ENCODE measurements around the gene PDCD1. TPM values are rescaled to one million over a fixed set of nuclear protein-coding genes. Genes with fewer than 3 reads are reported as not detected.

Gene PDCD1
- total RNA-seq, 5 donors from 2014 or later (not counting 1 experiment from before 2014, with no cell fraction given) = 1.3 to 6.8 (median 5.2) TPM

DNA sequence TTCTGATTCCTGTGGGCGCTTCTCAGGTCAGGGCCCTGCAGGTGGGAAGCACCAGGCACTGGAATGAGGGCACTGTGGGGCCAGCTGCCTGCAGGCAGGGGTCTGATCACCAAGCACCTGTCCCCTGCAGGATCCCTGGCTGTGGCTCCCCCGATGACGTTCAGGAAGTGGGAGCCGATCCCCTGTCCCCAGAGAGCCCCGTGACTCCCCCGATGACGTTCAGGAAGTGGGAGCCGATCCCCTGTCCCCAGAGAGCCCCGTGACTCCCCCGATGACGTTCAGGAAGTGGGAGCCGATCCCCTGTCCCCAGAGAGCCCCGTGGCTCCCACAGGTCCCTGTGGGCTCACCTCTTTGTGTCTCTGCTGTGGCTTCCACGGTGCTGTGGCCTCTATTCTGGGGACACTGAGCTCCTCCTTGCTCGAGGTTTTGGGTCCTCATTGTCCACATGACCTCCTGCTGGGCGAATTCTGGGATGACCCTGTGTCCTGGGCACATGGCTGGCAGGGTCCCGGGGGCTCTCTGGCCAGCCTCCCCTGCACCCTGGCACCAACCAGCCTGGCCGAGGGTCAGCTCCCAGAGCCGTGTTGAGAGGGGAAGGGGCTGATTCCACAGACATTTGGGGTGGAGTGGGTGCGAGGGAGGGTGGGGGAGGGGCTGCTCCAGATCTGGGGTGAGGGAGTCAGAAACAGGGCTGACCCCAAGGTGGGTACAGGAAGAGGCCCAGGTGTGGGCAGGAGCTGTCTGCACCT lies 44.9 kb downstream of the PDCD1 start:
- peaks cover 0 to 18% of the 10 kb centered on the region in 2 experiments for H3K4me1 ChIP-seq (ENCODE audit: control insufficient read depth in 1 of 2, extremely low read depth in 1 of 2, insufficient read depth in 2 of 2, low read length in 2 of 2)
- no peaks in the 10 kb centered on the region for H3K9me3 Mint-ChIP-seq
- POLR2A ChIA-PET = no interaction called here
- no peak overlapping the region for H3K27ac ChIP-seq (ENCODE audit: low read length)
- H3K9me3 ChIP-seq = no peaks in the 10 kb centered on the region
- H3K4me1 Mint-ChIP-seq = peaks cover 3 to 11% (median 6%) of the 10 kb centered on the region in 3 donors
- no peaks in the 10 kb centered on the region for H3K36me3 Mint-ChIP-seq
- CTCF ChIA-PET = interaction anchor here in 1 of 2 donors (0.6 to 0.7 kb wide), 2 partner anchors 10 to 29 kb away, joined by 3 read pairs; no protein-coding TSS in a partner anchor
- ATAC-seq (replicated peaks in 1 of 4) (peak in 2 of 4 experiments; percentile 23 to 93), DNase-seq (peak in 14 of 35 experiments; percentile 16 to 66 (median 39))
- no peak overlapping the region for H3K4me3 ChIP-seq (ENCODE audit: control insufficient read depth in 1 of 2, extremely low read depth in 1 of 2, low read length in 1 of 2)
- no peak overlapping the region for H3K27ac Mint-ChIP-seq
- no peaks in the 10 kb centered on the region for H3K36me3 ChIP-seq (ENCODE audit: control insufficient read depth in 2 of 2, extremely low read depth in 1 of 2, insufficient read depth in 1 of 2, low read length in 1 of 2)
- WGBS (ENCODE audit: insufficient coverage) = 26% methylated on average over 20 of the region's 20 CpGs
- no peak overlapping the region for H3K4me3 Mint-ChIP-seq
- H3K27me3 ChIP-seq (replicated peaks in 1 of 2; ENCODE audit: control insufficient read depth in 2 of 2, extremely low read depth in 1 of 2, insufficient read depth in 2 of 2, low read length in 1 of 2) = peaks cover 0 to 32% of the 10 kb centered on the region in 2 experiments
- H3K27me3 Mint-ChIP-seq = no peaks in the 10 kb centered on the region

DNA sequence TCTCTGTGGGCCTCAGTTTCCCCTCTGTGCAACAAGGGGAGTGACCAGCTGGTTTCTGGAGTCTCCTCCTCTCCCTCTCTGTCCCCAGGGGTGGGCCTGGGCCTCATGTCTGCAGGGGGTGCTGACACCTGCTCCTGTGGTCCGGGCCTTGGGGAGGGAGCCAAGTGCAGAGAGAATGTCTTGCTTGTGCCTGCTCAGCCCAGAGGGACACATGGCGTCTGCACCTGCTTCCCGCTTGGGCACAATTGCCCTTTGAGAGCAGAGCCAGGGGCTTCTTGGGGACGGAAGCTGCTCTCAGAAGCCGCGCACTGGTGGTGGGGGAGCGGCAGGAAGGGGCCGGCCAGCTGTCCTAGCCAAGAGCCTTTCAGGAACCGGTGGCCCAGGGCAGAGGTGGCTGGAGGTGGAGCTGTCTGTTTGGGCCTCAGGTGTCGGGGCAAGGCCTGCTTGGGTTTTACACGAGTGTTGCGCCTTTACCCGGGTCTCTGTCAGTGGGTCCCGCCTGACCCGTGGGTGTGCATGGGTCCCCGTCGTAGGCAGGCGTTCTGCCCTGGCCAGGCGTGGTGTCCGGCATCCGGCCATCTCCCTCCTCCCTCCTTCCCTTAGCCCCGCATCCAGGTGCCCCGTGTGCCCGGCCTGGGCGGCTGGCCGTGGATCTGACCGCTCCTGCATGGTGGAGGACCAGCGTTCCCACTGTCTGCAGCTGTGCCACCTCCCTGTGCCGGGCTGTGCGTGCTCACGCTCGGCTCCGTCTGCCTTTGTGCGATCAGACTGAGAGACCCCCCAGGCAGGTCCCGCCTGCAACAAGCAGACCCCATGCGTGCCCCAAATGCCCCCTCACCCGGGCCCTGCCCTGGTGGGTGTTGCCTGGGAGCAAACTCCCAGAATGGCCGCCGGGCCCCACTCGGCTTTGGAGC lies 45.7 kb downstream of the PDCD1 start:
- ATAC-seq (replicated peaks in 1 of 4) = no peak
- H3K27ac ChIP-seq (ENCODE audit: low read length) = no peak overlapping the region
- Mint-ChIP-seq H3K36me3 (no peaks in the 10 kb centered on the region), H3K27ac (no peak overlapping the region), H3K4me1 (peaks cover 3 to 15% (median 6%) of the 10 kb centered on the region in 3 donors), H3K9me3 (no peaks in the 10 kb centered on the region), H3K4me3 (no peak overlapping the region), H3K27me3 (peaks cover 0 to 3% of the 10 kb centered on the region in 2 donors)
- no peak overlapping the region for H3K4me3 ChIP-seq (ENCODE audit: control insufficient read depth in 1 of 2, extremely low read depth in 1 of 2, low read length in 1 of 2)
- H3K36me3 ChIP-seq (ENCODE audit: control insufficient read depth in 2 of 2, extremely low read depth in 1 of 2, insufficient read depth in 1 of 2, low read length in 1 of 2) = no peaks in the 10 kb centered on the region
- peaks cover 0 to 15% of the 10 kb centered on the region in 2 experiments for H3K4me1 ChIP-seq (ENCODE audit: control insufficient read depth in 1 of 2, extremely low read depth in 1 of 2, insufficient read depth in 2 of 2, low read length in 2 of 2)
- peaks cover 0 to 27% of the 10 kb centered on the region in 2 experiments for H3K27me3 ChIP-seq (replicated peaks in 1 of 2; ENCODE audit: control insufficient read depth in 2 of 2, extremely low read depth in 1 of 2, insufficient read depth in 2 of 2, low read length in 1 of 2)
- POLR2A ChIA-PET = no interaction called here
- H3K9me3 ChIP-seq = no peaks in the 10 kb centered on the region
- 86% methylated on average over 32 of the region's 40 CpGs for WGBS (ENCODE audit: insufficient coverage)
- CTCF ChIA-PET = interaction anchor here in 1 of 2 donors (0.6 kb wide), 1 partner anchor 11 kb away, joined by 3 read pairs; no protein-coding TSS in a partner anchor
- DNase-seq = no peak

DNA sequence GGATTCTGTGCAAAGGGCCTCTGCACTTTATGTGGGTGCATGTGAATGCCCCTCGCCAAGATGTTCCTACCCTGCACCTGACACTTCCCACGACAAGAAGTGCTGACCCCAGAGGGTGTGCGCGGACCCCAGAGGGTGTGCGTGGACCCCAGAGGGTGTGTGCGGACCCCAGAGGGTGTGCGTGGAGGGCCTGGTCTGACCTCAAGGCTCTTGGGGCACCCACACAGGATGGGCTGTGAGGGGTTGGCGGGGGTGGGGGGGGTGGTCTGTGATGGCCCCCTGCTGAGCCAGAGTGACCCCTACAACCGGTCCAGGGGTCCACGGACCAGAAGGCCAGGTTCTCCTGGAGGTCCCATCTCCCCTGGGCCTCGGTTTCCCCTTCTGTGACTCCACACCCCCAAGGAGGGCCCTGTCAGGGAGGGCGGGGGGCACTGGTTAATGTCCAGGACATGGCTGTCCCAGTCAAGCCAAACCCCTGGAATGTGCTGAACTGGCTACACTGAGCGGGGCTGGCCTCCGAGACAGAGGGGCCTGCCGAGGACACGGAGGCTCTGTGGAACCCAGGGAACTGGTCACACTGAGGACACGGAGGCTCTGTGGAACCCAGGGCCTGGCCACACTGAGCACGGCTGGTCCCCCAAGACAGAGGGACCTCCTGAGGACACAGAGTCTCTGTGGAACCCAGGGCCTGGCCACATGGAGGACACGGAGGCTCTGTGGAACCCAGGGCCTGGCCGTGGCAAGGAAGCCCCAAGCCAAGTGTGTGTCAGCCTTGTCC lies 46.6 kb downstream of the PDCD1 start:
- ATAC-seq (replicated peaks in 1 of 4) = no peak
- POLR2A ChIA-PET = no interaction called here
- H3K9me3 ChIP-seq = no peaks in the 10 kb centered on the region
- WGBS (ENCODE audit: insufficient coverage) = 87% methylated on average over 16 of the region's 20 CpGs
- no peak overlapping the region for H3K27ac ChIP-seq (ENCODE audit: low read length)
- Mint-ChIP-seq H3K4me1 (peaks cover 0 to 9% (median 0%) of the 10 kb centered on the region in 3 donors), H3K36me3 (no peaks in the 10 kb centered on the region), H3K9me3 (no peaks in the 10 kb centered on the region), H3K27me3 (peaks cover 0 to 3% of the 10 kb centered on the region in 2 donors), H3K4me3 (no peak overlapping the region), H3K27ac (no peak overlapping the region)
- peaks cover 0 to 8% of the 10 kb centered on the region in 2 experiments for H3K4me1 ChIP-seq (ENCODE audit: control insufficient read depth in 1 of 2, extremely low read depth in 1 of 2, insufficient read depth in 2 of 2, low read length in 2 of 2)
- no peak overlapping the region for H3K4me3 ChIP-seq (ENCODE audit: control insufficient read depth in 1 of 2, extremely low read depth in 1 of 2, low read length in 1 of 2)
- H3K36me3 ChIP-seq (ENCODE audit: control insufficient read depth in 2 of 2, extremely low read depth in 1 of 2, insufficient read depth in 1 of 2, low read length in 1 of 2) = no peaks in the 10 kb centered on the region
- no peak for DNase-seq
- CTCF ChIA-PET = no interaction called here
- H3K27me3 ChIP-seq (replicated peaks in 1 of 2; ENCODE audit: control insufficient read depth in 2 of 2, extremely low read depth in 1 of 2, insufficient read depth in 2 of 2, low read length in 1 of 2) = peaks cover 0 to 26% of the 10 kb centered on the region in 2 experiments

DNA sequence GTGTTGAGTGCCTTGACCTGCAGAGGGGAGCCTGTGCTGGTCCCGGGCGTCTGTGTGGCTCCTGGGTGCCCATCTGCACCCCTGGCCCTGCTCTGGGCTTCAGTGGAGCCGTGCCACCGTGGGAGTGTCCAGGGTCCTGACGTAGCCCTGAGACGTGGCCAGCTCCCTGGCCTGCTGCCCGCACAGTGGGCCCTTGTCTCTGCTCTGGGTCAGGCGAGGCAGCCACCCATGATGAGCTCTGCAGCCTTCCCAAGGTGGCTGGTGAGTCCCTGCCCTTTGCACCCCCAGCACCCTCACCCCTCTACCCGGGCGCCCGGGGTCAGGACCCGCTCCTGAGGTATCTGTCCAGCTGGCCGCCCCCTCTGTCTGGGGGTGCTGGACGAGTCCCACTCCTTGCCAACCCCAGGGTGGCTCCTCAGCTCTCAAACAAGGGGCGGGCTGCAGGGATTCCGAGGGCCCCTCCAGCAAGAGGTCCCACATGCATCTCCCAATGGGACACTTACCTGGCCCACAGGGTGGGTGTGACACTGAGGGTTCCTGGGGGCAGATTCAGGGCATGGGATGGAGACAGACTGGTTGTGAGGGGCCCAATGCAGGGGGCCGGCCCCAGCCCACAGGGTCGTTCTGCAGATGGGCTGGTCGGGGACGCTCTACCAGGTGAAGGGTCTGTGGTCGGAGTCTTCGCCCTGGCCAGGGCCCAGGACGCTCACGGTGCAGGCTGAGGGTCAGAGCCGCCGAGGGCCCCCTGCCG lies 47.3 kb downstream of the PDCD1 start:
- Histone ChIP-seq H3K9me3 (no peaks in the 10 kb centered on the region), H3K27me3 (replicated peaks in 1 of 2; ENCODE audit: control insufficient read depth in 2 of 2, extremely low read depth in 1 of 2, insufficient read depth in 2 of 2, low read length in 1 of 2) (peaks cover 0 to 21% of the 10 kb centered on the region in 2 experiments), H3K36me3 (ENCODE audit: control insufficient read depth in 2 of 2, extremely low read depth in 1 of 2, insufficient read depth in 1 of 2, low read length in 1 of 2) (no peaks in the 10 kb centered on the region), H3K4me1 (ENCODE audit: control insufficient read depth in 1 of 2, extremely low read depth in 1 of 2, insufficient read depth in 2 of 2, low read length in 2 of 2) (peaks cover 0 to 4% of the 10 kb centered on the region in 2 experiments), H3K4me3 (ENCODE audit: control insufficient read depth in 1 of 2, extremely low read depth in 1 of 2, low read length in 1 of 2) (no peak overlapping the region), H3K27ac (ENCODE audit: low read length) (no peak overlapping the region)
- Mint-ChIP-seq H3K9me3 (no peaks in the 10 kb centered on the region), H3K4me1 (peaks cover 0 to 9% (median 0%) of the 10 kb centered on the region in 3 donors), H3K36me3 (no peaks in the 10 kb centered on the region), H3K27me3 (peaks cover 0 to 3% of the 10 kb centered on the region in 2 donors), H3K27ac (no peak overlapping the region), H3K4me3 (no peak overlapping the region)
- WGBS (ENCODE audit: insufficient coverage) = 87% methylated on average over 21 of the region's 27 CpGs
- ChIA-PET POLR2A (no interaction called here), CTCF (no interaction called here)
- DNase-seq (peak in 1 of 35 experiments; percentile 3), ATAC-seq (replicated peaks in 1 of 4) (no peak)

DNA sequence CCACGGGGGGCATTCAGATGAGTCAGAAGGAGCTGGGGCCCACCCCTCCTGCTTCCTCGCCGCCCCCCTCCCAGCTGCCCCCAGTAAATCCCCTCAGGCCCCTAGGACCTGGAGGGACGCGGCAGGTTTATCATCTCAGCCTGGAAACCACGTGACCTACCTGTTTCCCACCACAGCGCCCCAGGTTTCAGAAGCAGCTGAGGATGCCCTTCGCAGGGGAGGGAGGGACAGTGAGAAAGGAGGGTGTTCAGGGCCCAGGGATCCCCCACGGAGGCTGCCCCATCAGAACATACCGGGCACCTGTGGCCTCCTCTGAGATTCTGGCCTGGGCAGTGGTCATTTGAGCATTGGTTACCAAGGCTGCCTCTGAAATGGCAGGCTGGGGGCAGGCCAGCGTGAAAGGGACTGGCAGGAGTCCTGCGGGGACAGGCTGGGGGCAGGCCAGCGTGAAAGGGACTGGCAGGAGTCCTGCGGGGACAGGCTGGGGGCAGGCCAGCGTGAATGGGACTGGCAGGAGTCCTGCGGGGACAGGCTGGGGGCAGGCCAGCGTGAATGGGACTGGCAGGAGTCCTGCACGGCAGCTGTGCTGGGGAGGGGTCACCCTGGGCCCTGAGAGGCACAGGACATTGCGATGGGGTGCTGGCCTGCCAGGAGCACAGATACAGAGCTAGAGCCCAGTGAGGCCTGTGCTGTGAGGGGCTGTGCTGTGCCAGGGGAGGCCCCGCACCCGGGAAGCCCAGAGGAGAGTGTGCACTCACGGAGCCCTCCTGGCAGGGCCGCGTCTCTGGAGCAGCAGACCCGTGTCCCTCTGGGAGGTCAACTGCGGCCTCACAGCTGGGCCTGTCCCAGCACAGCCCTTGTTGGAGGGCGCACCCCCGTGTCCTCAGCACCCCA lies 48.1 kb downstream of the PDCD1 start:
- Histone ChIP-seq H3K4me3 (ENCODE audit: control insufficient read depth in 1 of 2, extremely low read depth in 1 of 2, low read length in 1 of 2) (no peak overlapping the region), H3K4me1 (ENCODE audit: control insufficient read depth in 1 of 2, extremely low read depth in 1 of 2, insufficient read depth in 2 of 2, low read length in 2 of 2) (peaks cover 0 to 4% of the 10 kb centered on the region in 2 experiments), H3K36me3 (ENCODE audit: control insufficient read depth in 2 of 2, extremely low read depth in 1 of 2, insufficient read depth in 1 of 2, low read length in 1 of 2) (no peaks in the 10 kb centered on the region), H3K27me3 (replicated peaks in 1 of 2; ENCODE audit: control insufficient read depth in 2 of 2, extremely low read depth in 1 of 2, insufficient read depth in 2 of 2, low read length in 1 of 2) (peaks cover 0 to 17% of the 10 kb centered on the region in 2 experiments), H3K9me3 (no peaks in the 10 kb centered on the region), H3K27ac (ENCODE audit: low read length) (no peak overlapping the region)
- CTCF ChIA-PET = no interaction called here
- 89% methylated on average over 19 of the region's 28 CpGs for WGBS (ENCODE audit: insufficient coverage)
- ATAC-seq (replicated peaks in 1 of 4) (no peak), DNase-seq (peak in 1 of 35 experiments; percentile 7)
- no peak overlapping the region for H3K4me3 Mint-ChIP-seq
- H3K9me3 Mint-ChIP-seq = no peaks in the 10 kb centered on the region
- H3K27me3 Mint-ChIP-seq = peaks cover 0 to 3% of the 10 kb centered on the region in 2 donors
- H3K27ac Mint-ChIP-seq = no peak overlapping the region
- H3K36me3 Mint-ChIP-seq = no peaks in the 10 kb centered on the region
- peaks cover 0 to 9% (median 0%) of the 10 kb centered on the region in 3 donors for H3K4me1 Mint-ChIP-seq
- POLR2A ChIA-PET = no interaction called here
